A172 (cell line): ENCODE data around the gene PRSS8. TPM values are rescaled to one million over a fixed set of nuclear protein-coding genes. Genes with fewer than 3 reads are reported as not detected.
"Not testable (repeated sequence)": the region's sequence is repeated elsewhere in the genome, so short reads cannot be mapped to it uniquely, and the experiment has no call there.

Source experiments
- DNase-seq: peaks from one replicate; pipeline ENCODE4 v3.0.0-alpha.2; 2015; ENCODE audit warnings: low spot score
- total RNA-seq: library from RNA; depleted of rRNA; stranded (reverse); fragments of >200 nt; shearing (Covaris generic); gene quantifications from 2 replicates; pipeline ENCODE4 v1.2.3, GENCODE V29; 2014; rRNA removed

The PRSS8 gene
- 2.9 and 4.2 TPM in 2 replicates for total RNA-seq

GRCh38 chr16:31135535-31136286, at the start of gene PRSS8:
PRSS8 (minus strand) TSS chr16:31135727; CDS start chr16:31135498, 229 bp downstream.
- DNase-seq, result no peak

- DNase-seq, result no peak
Observed at GRCh38 chr16:31184888-31185287, 49.4 kb upstream of the PRSS8 start.

GRCh38 chr16:31183432-31184428, 48.2 kb upstream of the PRSS8 start:
- DNase-seq, result no peak

GRCh38 chr16:31182391-31182790, 46.9 kb upstream of the PRSS8 start:
- no peak for DNase-seq

- peak; percentile 63 for DNase-seq
Observed at GRCh38 chr16:31181102-31181830, 45.7 kb upstream of the PRSS8 start.

- peak; percentile 86 for DNase-seq
Observed at GRCh38 chr16:31179747-31180459, 44.4 kb upstream of the PRSS8 start, which contains the start of gene FUS. FUS (plus strand) TSS chr16:31180139; CDS start chr16:31180215, 76 bp downstream.

GRCh38 chr16:31179219-31179746, 43.8 kb upstream of the PRSS8 start:
- DNase-seq, result no peak

- DNase-seq, result peak; percentile 98
Observed at GRCh38 chr16:31177136-31177535, 41.6 kb upstream of the PRSS8 start.

GRCh38 chr16:31170048-31170447, 34.5 kb upstream of the PRSS8 start:
- not testable (repeated sequence) for DNase-seq

- DNase-seq, result no peak
Observed at GRCh38 chr16:31168848-31169247, 33.3 kb upstream of the PRSS8 start.

- DNase-seq, result no peak
Observed at GRCh38 chr16:31167315-31167714, 31.8 kb upstream of the PRSS8 start.

GRCh38 chr16:31157136-31157535, 21.6 kb upstream of the PRSS8 start:
- no peak for DNase-seq

- DNase-seq, result not testable (repeated sequence)
Observed at GRCh38 chr16:31150976-31151375, 15.4 kb upstream of the PRSS8 start.

GRCh38 chr16:31149894-31150890, 14.7 kb upstream of the PRSS8 start, which contains the start of gene PRSS36:
PRSS36 (minus strand) TSS chr16:31150066; CDS start chr16:31150035, 31 bp downstream.
- no peak for DNase-seq

- DNase-seq, result no peak
Observed at GRCh38 chr16:31149332-31149731, 13.8 kb upstream of the PRSS8 start.

GRCh38 chr16:31148896-31149295, 13.4 kb upstream of the PRSS8 start:
- no peak for DNase-seq

GRCh38 chr16:31148281-31148728, 12.8 kb upstream of the PRSS8 start:
- no peak for DNase-seq

GRCh38 chr16:31147574-31147973, 12.0 kb upstream of the PRSS8 start:
- DNase-seq, result no peak

- no peak for DNase-seq
Observed at GRCh38 chr16:31145398-31145990, 10.0 kb upstream of the PRSS8 start.
